AG04449 (cell line): Measurements from ENCODE around the gene FRMD4A.

Experiments used
- CTCF ChIA-PET: fragments of 350-600 bp; formaldehyde crosslinking; extraction: SDS; loops from one replicate; lab custom pipeline; 2021; ENCODE audit warnings: antibody characterized with exemption; lab: Yijun Ruan, JAX
- POLR2A ChIA-PET: fragments of 400-600, 350-600 bp; formaldehyde crosslinking; extraction: SDS; loops from one replicate; lab custom pipeline; 2020; ENCODE audit warnings: antibody characterized with exemption, inconsistent platforms; lab: Yijun Ruan, JAX
- DNase-seq: peaks from one replicate; pipeline ENCODE4 v3.0.0-alpha.2; 2010; ENCODE audit warnings: low read depth, low spot score
- H3K4me3 ChIP-seq: 2 replicates; pipeline ENCODE4 v1.5.1; 2011; ENCODE audit warnings: low read depth, mild to moderate bottlenecking, control low read depth, low read length
- CTCF ChIP-seq: IDR thresholded peaks from one replicate; pipeline ENCODE4 v1.5.1; 2011; ENCODE audit warnings: mild to moderate bottlenecking, moderate library complexity, low read length, control low read depth, inconsistent platforms; ENCODE audit not compliant: insufficient read depth; ENCODE audit errors: missing control alignments

The FRMD4A gene

DNA sequence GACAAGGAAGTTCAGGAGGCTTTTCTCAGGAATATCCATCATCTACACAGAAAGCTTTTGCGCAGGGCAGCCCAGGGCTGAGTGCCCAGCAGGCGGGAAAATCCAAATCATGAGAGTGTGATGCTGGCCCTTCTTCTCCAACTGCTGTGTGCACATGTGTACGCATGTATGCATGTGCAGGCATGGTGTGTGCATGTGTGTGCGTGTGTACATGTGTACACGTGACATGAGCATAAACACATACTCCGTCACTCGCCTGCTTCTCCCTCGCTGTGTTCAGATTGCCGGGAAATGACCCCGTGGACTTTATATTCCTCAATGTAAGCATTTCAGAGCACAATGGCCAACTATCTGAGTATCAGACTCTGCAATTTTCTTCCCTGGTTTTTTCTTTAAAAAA, 658.8 kb downstream of the FRMD4A start:
- ChIA-PET CTCF (interaction anchor here (1.7 to 2.9 kb wide), 2 partner anchors 12 to 105 kb away, joined by 5 to 16 read pairs; no protein-coding TSS in a partner anchor), POLR2A (no interaction called here)
- TF ChIP-seq CTCF, result no peak

DNA sequence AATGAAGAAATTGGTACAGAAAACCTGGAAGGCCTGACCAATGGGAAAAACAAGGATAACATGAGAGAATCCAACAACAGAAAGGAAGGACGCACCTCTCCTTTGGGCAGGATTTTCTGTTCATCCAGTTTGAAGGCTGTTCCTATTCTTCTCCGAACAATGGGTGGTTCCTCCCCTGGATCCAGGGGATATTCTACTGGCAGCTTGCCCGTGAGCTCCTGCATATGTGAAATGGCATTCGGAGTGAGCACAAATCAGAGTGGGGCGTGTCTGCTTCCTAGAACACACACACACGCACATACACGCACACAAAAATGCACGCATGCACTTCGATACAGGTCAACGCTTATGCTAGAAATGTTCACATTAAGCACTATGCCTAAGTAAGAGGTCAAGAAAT, 660.4 kb downstream of the FRMD4A start:
- CTCF ChIA-PET, result no interaction called here
- no peak for DNase-seq
- H3K4me3 ChIP-seq, result no peak overlapping the region
- POLR2A ChIA-PET, result no interaction called here
- TF ChIP-seq CTCF, result no peak

More for the DNA sequence above, 658.8 kb downstream of the FRMD4A start:
- no peak overlapping the region for H3K4me3 ChIP-seq
- no peak for DNase-seq

DNA sequence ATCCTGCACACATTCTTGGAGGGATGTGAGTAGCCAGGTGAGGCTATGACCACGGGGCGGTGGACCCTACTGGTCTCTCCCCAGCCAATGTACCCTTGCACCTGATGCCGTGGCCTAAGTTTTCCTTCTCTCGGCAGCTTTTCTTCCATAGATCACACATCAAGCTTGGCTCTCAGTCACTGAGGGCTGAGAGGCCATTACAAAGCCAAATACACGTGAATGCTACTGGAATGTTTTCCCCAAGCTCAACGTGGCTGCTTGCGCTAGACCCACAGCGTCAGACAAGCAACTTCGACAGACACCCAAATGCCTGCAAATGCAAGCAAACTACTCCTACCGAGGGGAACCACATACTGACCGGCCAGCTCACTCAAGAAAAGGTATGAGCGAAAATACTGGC, 660.8 kb downstream of the FRMD4A start:
- no peak overlapping the region for H3K4me3 ChIP-seq
- no peak for DNase-seq
- TF ChIP-seq CTCF, result no peak
- POLR2A ChIA-PET, result no interaction called here
- CTCF ChIA-PET, result interaction anchor here (0.6 to 2.6 kb wide), 2 partner anchors 10 to 1453 kb away, joined by 3 to 11 read pairs; no protein-coding TSS in a partner anchor

DNA sequence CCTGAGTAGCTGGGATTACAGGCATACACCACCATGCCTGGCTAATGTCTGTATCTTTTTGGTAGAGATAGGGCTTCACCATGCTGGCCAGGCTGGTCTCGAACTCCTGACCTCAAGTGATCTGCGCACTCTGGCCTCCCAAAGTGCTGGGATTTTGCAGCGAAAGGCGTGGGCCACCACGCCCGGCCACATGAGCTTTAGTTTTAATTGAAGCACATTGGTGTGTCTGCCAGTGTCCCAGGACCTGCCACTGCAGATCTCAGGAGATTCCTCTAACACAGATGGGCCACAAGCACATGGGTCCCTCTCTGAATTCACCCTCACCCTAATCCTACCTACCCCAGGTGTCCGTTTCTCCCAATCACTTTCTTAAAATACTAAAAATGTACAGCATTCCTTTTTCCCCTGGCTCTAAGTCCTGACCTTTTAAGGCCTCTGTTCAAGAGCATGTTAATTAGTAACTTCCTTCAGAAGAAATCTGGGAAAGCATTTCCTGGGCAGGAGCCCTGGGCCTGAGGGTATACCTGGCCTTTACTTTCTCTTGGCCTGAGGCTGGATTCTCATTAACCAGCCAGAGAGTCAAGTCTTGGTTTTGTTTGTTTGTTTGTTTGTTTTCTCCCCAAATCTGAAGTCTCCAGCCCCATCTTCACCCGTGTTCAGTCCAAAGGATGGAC, 661.4 kb downstream of the FRMD4A start:
- H3K4me3 ChIP-seq, result no peak overlapping the region
- no peak for TF ChIP-seq CTCF
- no peak for DNase-seq
- CTCF ChIA-PET, result interaction anchor here (0.6 to 2.6 kb wide), 3 partner anchors 10 to 1454 kb away, joined by 3 to 11 read pairs (median 6); no protein-coding TSS in a partner anchor
- POLR2A ChIA-PET, result no interaction called here

GRCh38 chr10:13668126-13668525, 662.6 kb downstream of the FRMD4A start:
- ChIA-PET POLR2A (no interaction called here), CTCF (interaction anchor here (1.5 to 2.6 kb wide), 4 partner anchors 9 to 108 kb away, joined by 4 to 11 read pairs (median 6); no protein-coding TSS in a partner anchor)
- DNase-seq, result no peak
- no peak overlapping the region for H3K4me3 ChIP-seq
- TF ChIP-seq CTCF, result no peak

DNA sequence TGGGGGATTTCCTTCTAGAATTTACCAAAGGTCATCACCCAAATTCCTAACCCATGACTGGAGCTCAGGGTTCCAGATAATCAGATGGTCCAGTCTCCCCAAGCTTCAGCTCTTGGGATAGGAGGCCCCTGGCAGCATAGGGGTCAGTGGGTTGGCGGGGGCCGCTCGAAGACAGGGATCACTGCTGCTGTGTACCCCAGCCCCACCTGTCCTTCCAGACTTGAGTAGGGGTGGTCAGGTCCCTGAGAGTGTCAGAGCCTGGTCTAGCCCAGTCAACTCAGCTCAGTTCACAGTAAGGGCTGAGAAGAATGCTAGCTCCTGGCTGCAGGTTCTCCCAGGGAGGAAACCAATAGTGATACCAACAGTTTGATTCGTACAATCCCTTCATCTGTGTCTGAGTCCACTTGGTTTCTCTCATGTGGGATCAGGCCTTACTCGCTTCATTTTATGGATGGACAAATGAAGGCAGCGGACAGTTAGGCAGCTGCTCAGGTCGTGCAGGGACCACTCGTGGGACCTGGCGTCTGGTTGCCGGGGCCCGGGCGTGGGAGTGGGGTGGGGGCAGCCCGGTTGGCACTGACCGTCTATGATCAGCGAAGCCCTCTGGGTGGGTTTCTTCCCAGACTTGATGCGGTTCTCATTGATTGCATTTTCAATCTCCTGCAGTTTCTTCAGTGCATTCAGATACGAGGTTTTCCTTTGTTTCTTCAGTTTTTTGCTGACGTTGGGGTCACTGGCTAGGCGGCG, 665.0 kb downstream of the FRMD4A start:
- no peak for TF ChIP-seq CTCF

More for the DNA sequence above, 665.0 kb downstream of the FRMD4A start:
- ChIA-PET POLR2A (no interaction called here), CTCF (interaction anchor here (0.9 to 3.8 kb wide), 6 partner anchors 9 to 118 kb away, joined by 3 to 39 read pairs (median 5); no protein-coding TSS in a partner anchor)
- H3K4me3 ChIP-seq, result no peak overlapping the region
- no peak for DNase-seq
